ENCODE results near the gene BLOC1S3. TPM values are rescaled to one million over a fixed set of nuclear protein-coding genes. Genes with fewer than 3 reads are reported as not detected.
A peak's percentile ranks its signal among the peaks of the same experiment; 100 is the strongest.

BLOC1S3 gene
- total and polyA plus RNA-seq, 2 of the 13 experiments (the other 11 are each of a cell fraction or from before 2014, with no cell fraction given): 4.3 to 4.8 TPM

DNA sequence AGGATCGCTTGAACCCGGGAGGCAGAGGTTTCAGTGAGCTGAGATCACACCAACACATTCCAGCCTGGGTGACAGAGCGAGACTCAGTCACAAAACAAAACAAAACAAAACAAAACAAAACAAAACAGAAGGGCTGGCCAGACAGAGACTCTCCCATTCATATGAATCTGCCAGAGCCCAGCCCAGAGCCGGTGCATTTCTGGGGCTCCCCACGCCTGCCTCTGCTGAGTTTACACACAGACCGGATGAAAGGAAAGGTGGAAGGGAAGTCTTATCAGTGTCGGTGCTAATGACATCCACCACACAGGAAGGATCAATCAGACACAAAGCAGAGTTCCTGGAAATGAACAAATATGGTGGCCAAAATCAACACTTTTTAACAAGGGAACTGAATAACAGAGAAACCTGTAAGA, 7.4 kb upstream of the BLOC1S3 start (continued):
- TF ChIP-seq MTA3 (CRISPR knock-in tag; IDR thresholded peaks at IDR 0.05) (no peak), THYN1 (CRISPR knock-in tag; IDR thresholded peaks at IDR 0.05; ENCODE audit: borderline replicate concordance, low read depth) (no peak), NCOA1 (CRISPR knock-in tag; IDR thresholded peaks at IDR 0.05) (no peak), HMG20A (CRISPR knock-in tag; IDR thresholded peaks at IDR 0.05; ENCODE audit: borderline replicate concordance) (no peak), ZNF570 (CRISPR knock-in tag; IDR thresholded peaks at IDR 0.05; ENCODE audit: borderline replicate concordance) (no peak), ZBTB34 (CRISPR knock-in tag; IDR thresholded peaks at IDR 0.05) (no peak), HNF4G (IDR thresholded peaks at IDR 0.05; ENCODE audit: borderline replicate concordance, low read depth, low read length) (no peak), HNF4G (CRISPR knock-in tag; IDR thresholded peaks at IDR 0.05; ENCODE audit: borderline replicate concordance, low read depth) (no peak), ZNF496 (CRISPR knock-in tag; IDR thresholded peaks at IDR 0.05; ENCODE audit: insufficient replicate concordance) (no peak), YY1 (IDR thresholded peaks at IDR 0.05; ENCODE audit: insufficient read depth, insufficient replicate concordance, low read depth, low read length) (no peak), HOXA9 (CRISPR knock-in tag; IDR thresholded peaks at IDR 0.05; ENCODE audit: borderline replicate concordance) (no peak), ZNF577 (CRISPR knock-in tag; IDR thresholded peaks at IDR 0.05; ENCODE audit: borderline replicate concordance, low read depth) (no peak), TBX3 (IDR thresholded peaks at IDR 0.05; ENCODE audit: borderline replicate concordance) (0 out of 2 replicates have a peak, but pooled peaks have one; percentile 45), ZNF3 (CRISPR knock-in tag; IDR thresholded peaks at IDR 0.05) (no peak), MXD4 (CRISPR knock-in tag; IDR thresholded peaks at IDR 0.05) (no peak), ZNF563 (CRISPR knock-in tag; IDR thresholded peaks at IDR 0.05) (no peak), ZNF841 (CRISPR knock-in tag; IDR thresholded peaks at IDR 0.05; ENCODE audit: borderline replicate concordance) (no peak), NFYC (CRISPR knock-in tag; IDR thresholded peaks at IDR 0.05) (no peak), PCBP1 (IDR thresholded peaks at IDR 0.05; ENCODE audit: borderline replicate concordance, low read depth, low read length) (no peak), THAP11 (CRISPR knock-in tag; IDR thresholded peaks at IDR 0.05) (peak; percentile 33; the same call in 1 of the 2 replicates), ZNF773 (CRISPR knock-in tag; IDR thresholded peaks at IDR 0.05; ENCODE audit: borderline replicate concordance) (no peak), TSC22D2 (CRISPR knock-in tag; IDR thresholded peaks at IDR 0.05; ENCODE audit: borderline replicate concordance) (no peak), ZNF550 (CRISPR knock-in tag; IDR thresholded peaks at IDR 0.05; ENCODE audit: borderline replicate concordance) (no peak), ZFP36L2 (CRISPR knock-in tag; IDR thresholded peaks at IDR 0.05) (no peak), POLR2A (IDR thresholded peaks at IDR 0.05; ENCODE audit: insufficient read depth in 1 of 2, low read depth in 2 of 2, low read length in 2 of 2) (no peak), NR2C2 (CRISPR knock-in tag; IDR thresholded peaks at IDR 0.05; ENCODE audit: borderline replicate concordance) (no peak)
- TF ChIP-seq, protein P1, sequence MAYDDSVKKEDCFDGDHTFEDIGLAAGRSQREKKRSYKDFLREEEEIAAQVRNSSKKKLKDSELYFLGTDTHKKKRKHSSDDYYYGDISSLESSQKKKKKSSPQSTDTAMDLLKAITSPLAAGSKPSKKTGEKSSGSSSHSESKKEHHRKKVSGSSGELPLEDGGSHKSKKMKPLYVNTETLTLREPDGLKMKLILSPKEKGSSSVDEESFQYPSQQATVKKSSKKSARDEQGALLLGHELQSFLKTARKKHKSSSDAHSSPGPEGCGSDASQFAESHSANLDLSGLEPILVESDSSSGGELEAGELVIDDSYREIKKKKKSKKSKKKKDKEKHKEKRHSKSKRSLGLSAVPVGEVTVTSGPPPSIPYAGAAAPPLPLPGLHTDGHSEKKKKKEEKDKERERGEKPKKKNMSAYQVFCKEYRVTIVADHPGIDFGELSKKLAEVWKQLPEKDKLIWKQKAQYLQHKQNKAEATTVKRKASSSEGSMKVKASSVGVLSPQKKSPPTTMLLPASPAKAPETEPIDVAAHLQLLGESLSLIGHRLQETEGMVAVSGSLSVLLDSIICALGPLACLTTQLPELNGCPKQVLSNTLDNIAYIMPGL (CRISPR knock-in tag; IDR thresholded peaks at IDR 0.05; ENCODE audit: borderline replicate concordance in 1 of 2, low read depth in 1 of 2): no peak
- TF ChIP-seq, protein P2, sequence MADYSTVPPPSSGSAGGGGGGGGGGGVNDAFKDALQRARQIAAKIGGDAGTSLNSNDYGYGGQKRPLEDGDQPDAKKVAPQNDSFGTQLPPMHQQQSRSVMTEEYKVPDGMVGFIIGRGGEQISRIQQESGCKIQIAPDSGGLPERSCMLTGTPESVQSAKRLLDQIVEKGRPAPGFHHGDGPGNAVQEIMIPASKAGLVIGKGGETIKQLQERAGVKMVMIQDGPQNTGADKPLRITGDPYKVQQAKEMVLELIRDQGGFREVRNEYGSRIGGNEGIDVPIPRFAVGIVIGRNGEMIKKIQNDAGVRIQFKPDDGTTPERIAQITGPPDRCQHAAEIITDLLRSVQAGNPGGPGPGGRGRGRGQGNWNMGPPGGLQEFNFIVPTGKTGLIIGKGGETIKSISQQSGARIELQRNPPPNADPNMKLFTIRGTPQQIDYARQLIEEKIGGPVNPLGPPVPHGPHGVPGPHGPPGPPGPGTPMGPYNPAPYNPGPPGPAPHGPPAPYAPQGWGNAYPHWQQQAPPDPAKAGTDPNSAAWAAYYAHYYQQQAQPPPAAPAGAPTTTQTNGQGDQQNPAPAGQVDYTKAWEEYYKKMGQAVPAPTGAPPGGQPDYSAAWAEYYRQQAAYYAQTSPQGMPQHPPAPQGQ (CRISPR knock-in tag; IDR thresholded peaks at IDR 0.05; ENCODE audit: borderline replicate concordance): no peak

Data from HepG2 (cell line).